ENCODE results near the gene TMEM175.

The TMEM175 gene

GRCh38 chr4:999882-1000425 lies 67.7 kb downstream of the TMEM175 start:
- no peak overlapping the region for H3K4me3 ChIP-seq (ENCODE audit: low read depth, low read length)
- no peak for TF ChIP-seq CTCF (IDR thresholded peaks at IDR 0.05; ENCODE audit: control insufficient read depth, extremely low read depth, insufficient read depth)
- no peak for DNase-seq (ENCODE audit: low read depth)

- DNase-seq (ENCODE audit: low read depth), result no peak
- TF ChIP-seq CTCF (IDR thresholded peaks at IDR 0.05; ENCODE audit: control insufficient read depth, extremely low read depth, insufficient read depth), result no peak
- H3K4me3 ChIP-seq (ENCODE audit: low read depth, low read length), result no peak overlapping the region
Measured at GRCh38 chr4:1000686-1001260, 68.5 kb downstream of the TMEM175 start.

- no peak overlapping the region for H3K4me3 ChIP-seq (ENCODE audit: low read depth, low read length)
- DNase-seq (ENCODE audit: low read depth), result no peak
Measured at GRCh38 chr4:1001561-1002130, 69.4 kb downstream of the TMEM175 start.

GRCh38 chr4:1002131-1002630 lies 69.9 kb downstream of the TMEM175 start:
- H3K4me3 ChIP-seq (ENCODE audit: low read depth, low read length), result no peak overlapping the region
- no peak for TF ChIP-seq CTCF (IDR thresholded peaks at IDR 0.05; ENCODE audit: control insufficient read depth, extremely low read depth, insufficient read depth)
- no peak for DNase-seq (ENCODE audit: low read depth)

More at GRCh38 chr4:1001561-1002130, 69.4 kb downstream of the TMEM175 start:
- TF ChIP-seq CTCF (IDR thresholded peaks at IDR 0.05; ENCODE audit: control insufficient read depth, extremely low read depth, insufficient read depth), result no peak

GRCh38 chr4:1002631-1003251 lies 70.5 kb downstream of the TMEM175 start:
- H3K4me3 ChIP-seq (ENCODE audit: low read depth, low read length), result no peak overlapping the region
- no peak for DNase-seq (ENCODE audit: low read depth)
- no peak for TF ChIP-seq CTCF (IDR thresholded peaks at IDR 0.05; ENCODE audit: control insufficient read depth, extremely low read depth, insufficient read depth)

- DNase-seq (ENCODE audit: low read depth), result no peak
- no peak overlapping the region for H3K4me3 ChIP-seq (ENCODE audit: low read depth, low read length)
- no peak for TF ChIP-seq CTCF (IDR thresholded peaks at IDR 0.05; ENCODE audit: control insufficient read depth, extremely low read depth, insufficient read depth)
Measured at GRCh38 chr4:1003271-1004070, 71.2 kb downstream of the TMEM175 start.
